Thyroid gland (tissue), 4 donors: Measurements from ENCODE around the gene ANO7.
A peak's percentile ranks its signal among the peaks of the same experiment; 100 is the strongest.

ENCODE experiments used
- CTCF ChIP-seq, 6 experiments: fragments of 200-600 bp in 3 of 6; fragments of 450-650 bp in 3 of 6; sonication (generic) in 3 of 6; IDR thresholded peaks; one replicate each; pipeline ENCODE4 v1.5.1; 2016 to 2019; ENCODE audit warnings: antibody characterized with exemption in 6 of 6, mild to moderate bottlenecking in 2 of 6, inconsistent platforms in 1 of 6, moderate library complexity in 1 of 6
- POLR2A ChIP-seq, 2 donors: fragments of 450-650 bp; IDR thresholded peaks; one replicate each; pipeline ENCODE4 v1.6.1; 2017; ENCODE audit warnings: antibody characterized with exemption in 2 of 2, mild to moderate bottlenecking in 2 of 2, moderate library complexity in 1 of 2

- TF ChIP-seq CTCF (IDR thresholded peaks at IDR 0.05), result no peak
- peak; percentile 4 to 72 for TF ChIP-seq POLR2A (IDR thresholded peaks at IDR 0.05)
These were observed 83.3 kb downstream of the ANO7 start for GRCh38 chr2:241271706-241272302.
